ENCODE data around the gene PABPN1L. TPM values are rescaled to one million over a fixed set of nuclear protein-coding genes. Genes with fewer than 3 reads are reported as not detected.

Gene PABPN1L
- polyA plus RNA-seq, 1 experiment: not detected

- ChIA-PET CTCF (interaction anchor here (0.6 to 1.6 kb wide), 3 partner anchors 39 to 81 kb away, joined by 3 read pairs; partner anchors contain the start of genes GALNS and TRAPPC2L), POLR2A (interaction anchor here (0.6 to 0.8 kb wide), 3 partner anchors 8 to 70 kb away, joined by 3 to 4 read pairs (median 3); no protein-coding TSS in a partner anchor)
- Histone ChIP-seq H3K9me3 (ENCODE audit: control insufficient read depth, insufficient read depth, low read length) (no peaks in the 10 kb centered on the region; the same call in 1 of the 2 replicates), H3K27ac (ENCODE audit: low read depth, low read length) (peak overlapping the region; percentile 86), H3K27me3 (ENCODE audit: control insufficient read depth, insufficient read depth, low read length) (no peaks in the 10 kb centered on the region), H3K4me3 (ENCODE audit: low read depth, low read length) (no peak overlapping the region)
- no peak for DNase-seq (ENCODE audit: low read depth, low spot score)
- no peak for TF ChIP-seq CTCF (IDR thresholded peaks at IDR 0.05; ENCODE audit: low read depth, low read length)
Observed at GRCh38 chr16:88818575-88818874, 47.9 kb downstream of the PABPN1L start.

- peak; percentile 32 for DNase-seq (ENCODE audit: low read depth, low spot score)
- Histone ChIP-seq H3K9me3 (ENCODE audit: control insufficient read depth, insufficient read depth, low read length) (no peaks in the 10 kb centered on the region; the same call in 1 of the 2 replicates), H3K27ac (ENCODE audit: low read depth, low read length) (peak overlapping the region; percentile 86), H3K27me3 (ENCODE audit: control insufficient read depth, insufficient read depth, low read length) (no peaks in the 10 kb centered on the region), H3K4me3 (ENCODE audit: low read depth, low read length) (0 out of 2 replicates have a peak overlapping the region, but pooled peaks have one; percentile 20)
- no peak for TF ChIP-seq CTCF (IDR thresholded peaks at IDR 0.05; ENCODE audit: low read depth, low read length)
- POLR2A ChIA-PET: interaction anchor here (0.6 to 0.8 kb wide), 3 partner anchors 8 to 70 kb away, joined by 3 to 4 read pairs (median 3); no protein-coding TSS in a partner anchor
- CTCF ChIA-PET: interaction anchor here (0.6 to 1.6 kb wide), 5 partner anchors 39 to 244 kb away, joined by 3 to 6 read pairs (median 3); partner anchors contain the start of genes GALNS and TRAPPC2L
Observed at GRCh38 chr16:88817785-88818574, 48.5 kb downstream of the PABPN1L start.

- Histone ChIP-seq H3K27ac (ENCODE audit: low read depth, low read length) (no peak overlapping the region), H3K27me3 (ENCODE audit: control insufficient read depth, insufficient read depth, low read length) (no peaks in the 10 kb centered on the region), H3K9me3 (ENCODE audit: control insufficient read depth, insufficient read depth, low read length) (no peaks in the 10 kb centered on the region; the same call in 1 of the 2 replicates), H3K4me3 (ENCODE audit: low read depth, low read length) (no peak overlapping the region)
- ChIA-PET CTCF (no interaction called here), POLR2A (no interaction called here)
- no peak for DNase-seq (ENCODE audit: low read depth, low spot score)
- no peak for TF ChIP-seq CTCF (IDR thresholded peaks at IDR 0.05; ENCODE audit: low read depth, low read length)
Observed at GRCh38 chr16:88816736-88817535, 49.5 kb downstream of the PABPN1L start.

GRCh38 chr16:88815901-88816589 is 50.4 kb downstream of the PABPN1L start:
- Histone ChIP-seq H3K9me3 (ENCODE audit: control insufficient read depth, insufficient read depth, low read length) (no peaks in the 10 kb centered on the region; the same call in 1 of the 2 replicates), H3K27me3 (ENCODE audit: control insufficient read depth, insufficient read depth, low read length) (no peaks in the 10 kb centered on the region), H3K27ac (ENCODE audit: low read depth, low read length) (no peak overlapping the region), H3K4me3 (ENCODE audit: low read depth, low read length) (no peak overlapping the region)
- ChIA-PET CTCF (interaction anchor here (2.5 kb wide), 1 partner anchor 42 kb away, joined by 16 read pairs; the partner anchor contains the start of gene TRAPPC2L), POLR2A (no interaction called here)
- TF ChIP-seq CTCF (IDR thresholded peaks at IDR 0.05; ENCODE audit: low read depth, low read length): peak; percentile 65
- DNase-seq (ENCODE audit: low read depth, low spot score): no peak
